Heart left ventricle (tissue), 16 donors: Measurements from ENCODE around the gene KCTD11. TPM values are rescaled to one million over a fixed set of nuclear protein-coding genes. Genes with fewer than 3 reads are reported as not detected.
"Not testable (repeated sequence)": the region's sequence is repeated elsewhere in the genome, so short reads cannot be mapped to it uniquely, and the experiment has no call there.

Experiments used
- ATAC-seq, 4 donors: fragments of 200-7000 bp; cut with Tn5 transposase; one replicate each; pipeline ENCODE4 v1.9.1; 2020 to 2022; ENCODE audit warnings: moderate library complexity in 4 of 4, mild to moderate bottlenecking in 3 of 4, moderate number of reproducible peaks in 1 of 4
- DNase-seq, 5 donors: peaks; one replicate each; pipeline ENCODE4 v3.0.0-alpha.2; 2020
- H3K27ac ChIP-seq, 12 donors: fragments of 200-600 bp; sonication (generic) in 4 of 12; one replicate each; pipeline versions ENCODE4 v1.5.0 to v1.8.0; 2016 to 2022; ENCODE audit warnings: mild to moderate bottlenecking in 2 of 12
- H3K27me3 ChIP-seq, 9 donors: fragments of 200-600 bp; sonication (generic) in 2 of 9; one replicate each; pipeline versions ENCODE4 v1.5.1 to v1.8.0; 2016 to 2022; ENCODE audit warnings: mild to moderate bottlenecking in 3 of 9
- H3K36me3 ChIP-seq, 9 donors: fragments of 200-600 bp; sonication (generic) in 2 of 9; one replicate each; pipeline versions ENCODE4 v1.5.0 to v1.8.0; 2018 to 2022; ENCODE audit warnings: mild to moderate bottlenecking in 2 of 9
- H3K4me1 ChIP-seq, 12 donors: fragments of 200-600 bp; sonication (generic) in 4 of 12; one replicate each; pipeline versions ENCODE4 v1.5.0 to v1.8.0; 2016 to 2022; ENCODE audit warnings: mild to moderate bottlenecking in 3 of 12
- H3K4me3 ChIP-seq, 12 donors: fragments of 200-600 bp; sonication (generic) in 4 of 12; one replicate each; pipeline versions ENCODE4 v1.5.0 to v1.8.0; 2017 to 2022; ENCODE audit warnings: mild to moderate bottlenecking in 9 of 12, moderate library complexity in 4 of 12
- H3K9me3 ChIP-seq, 12 donors: fragments of 200-600 bp; sonication (generic) in 4 of 12; one replicate each; pipeline versions ENCODE4 v1.5.0 to v1.8.0; 2016 to 2022; ENCODE audit warnings: mild to moderate bottlenecking in 1 of 12
- POLR2A ChIP-seq, 2 donors: fragments of 450-650 bp; IDR thresholded peaks; one replicate each; pipeline ENCODE4 v1.6.1; 2017; ENCODE audit warnings: antibody characterized with exemption in 2 of 2, mild to moderate bottlenecking in 2 of 2, moderate library complexity in 2 of 2
- WGBS, 4 donors: extraction: QIAGEN DNeasy Blood & Tissue Kit in 2 of 4; methylation state at CpG; one replicate each; pipeline versions ENCODE4 v1.1.5 to v1.1.7; 2013 to 2018; 5-methylcytosine and 5-hydroxymethylcytosine counted together
- intact Hi-C, 10 donors: fragments of 100-400 bp; cut with DNase I; formaldehyde crosslinking; loops; one replicate each; pipeline versions ENCODE4 v1.11.1 to v1.14.2; 2022
- polyA plus RNA-seq, 2 donors: library from polyadenylated mRNA; stranded (reverse); fragments of 200-250 nt; gene quantifications; one replicate each; pipeline ENCODE4 v1.2.3, GENCODE V29; 2013
- total RNA-seq, 9 donors: library from RNA; depleted of rRNA in 2 of 9; stranded (reverse); fragments of >200 nt in 2 of 9; fragmentation: NEBNext Ultra II Directional in 3 of 9; extraction: Animal tissue kit (Norgen Biotek cat#: 25700) in 3 of 9; gene quantifications; one replicate each; pipeline versions ENCODE4 v1.1.0 to v1.2.4, GENCODE V29; 2016 to 2023
- TF ChIP-seq, protein P1 (sequence below), 12 donors: fragments of 200-600 bp; sonication (generic) in 4 of 12; IDR thresholded peaks; one replicate each; pipeline versions ENCODE4 v1.5.0 to v1.8.0; 2018 to 2022; ENCODE audit warnings: antibody characterized with exemption in 12 of 12, mild to moderate bottlenecking in 5 of 12
- donor health status: ischemic (EF 13 %, LVEDD 7.1; RV severe dilation, severe dysfunction).
- donor health status: healthy with polysubstance abuse.
- donor health status: DM: no; HTN: yes; CAD: no.
- donor health status: DM: no; HTN: no; CAD: no.
- donor health status: ischemic (EF 25% LVEDD 6.9; RV normal size, moderate dysfunction).
- donor health status: ischemic (EF 25% LVEDD 5.7; RV mildly dilated, moderate dysfunction).
- donor health status: healthy.
- donor health status: DM: yes; HTN: yes; CAD: no.
- donor health status: ischemic (EF 35%, LVEDD 5.7; RV mildly dilated, moderate dysfunction).
- donor health status: nonischemic (EF 11% LVEDD 7.7; RV severe dilation, severe dysfunction).
- donor health status: DM: yes; HTN: yes; CAD: no.
- donor health status: PGD.
- donor health status: ischemic (EF 29% LVEDD 5.4; RV normal size, mild dysfunction).
- donor health status: nonischemic (EF 23%, LVEDD 6.1; RV moderate dilation, normal function).

Gene KCTD11
- total and polyA plus RNA-seq, 11 donors = 3.4 to 9.6 (median 6.4) TPM

DNA sequence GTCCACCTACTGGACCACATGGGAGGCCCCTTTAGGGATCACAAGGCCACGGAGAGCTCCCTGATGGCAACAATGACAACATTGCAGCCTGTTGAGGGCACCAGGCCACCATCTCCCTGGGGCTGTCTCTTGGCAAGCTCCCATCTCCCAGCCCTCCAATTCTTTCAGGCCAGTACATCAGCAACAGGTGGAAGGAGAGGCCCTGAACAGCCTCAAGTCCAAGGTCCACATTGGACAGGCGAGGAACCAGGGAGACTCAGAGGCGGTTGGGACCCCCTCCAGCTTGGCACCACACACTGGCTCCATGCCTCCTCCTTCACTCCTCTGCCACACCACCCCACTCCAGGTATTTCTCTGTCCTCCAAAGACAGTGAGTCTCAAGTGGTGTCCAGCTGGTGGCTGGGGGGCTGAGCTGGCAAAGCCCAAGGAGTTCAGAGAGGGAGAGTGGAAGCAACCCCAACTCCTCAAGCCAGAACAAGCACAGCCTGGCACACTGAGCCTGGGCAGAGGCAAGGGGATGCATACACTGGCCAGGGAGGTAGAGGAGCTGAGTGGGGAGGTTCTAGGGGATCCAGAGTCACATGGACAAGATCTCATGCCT is 16.9 kb upstream of the KCTD11 start:
- intact Hi-C loops = no loop called here
- peaks cover 0 to 38% (median 6%) of the 10 kb centered on the region in 12 donors for H3K4me1 ChIP-seq
- TF ChIP-seq, protein P1, sequence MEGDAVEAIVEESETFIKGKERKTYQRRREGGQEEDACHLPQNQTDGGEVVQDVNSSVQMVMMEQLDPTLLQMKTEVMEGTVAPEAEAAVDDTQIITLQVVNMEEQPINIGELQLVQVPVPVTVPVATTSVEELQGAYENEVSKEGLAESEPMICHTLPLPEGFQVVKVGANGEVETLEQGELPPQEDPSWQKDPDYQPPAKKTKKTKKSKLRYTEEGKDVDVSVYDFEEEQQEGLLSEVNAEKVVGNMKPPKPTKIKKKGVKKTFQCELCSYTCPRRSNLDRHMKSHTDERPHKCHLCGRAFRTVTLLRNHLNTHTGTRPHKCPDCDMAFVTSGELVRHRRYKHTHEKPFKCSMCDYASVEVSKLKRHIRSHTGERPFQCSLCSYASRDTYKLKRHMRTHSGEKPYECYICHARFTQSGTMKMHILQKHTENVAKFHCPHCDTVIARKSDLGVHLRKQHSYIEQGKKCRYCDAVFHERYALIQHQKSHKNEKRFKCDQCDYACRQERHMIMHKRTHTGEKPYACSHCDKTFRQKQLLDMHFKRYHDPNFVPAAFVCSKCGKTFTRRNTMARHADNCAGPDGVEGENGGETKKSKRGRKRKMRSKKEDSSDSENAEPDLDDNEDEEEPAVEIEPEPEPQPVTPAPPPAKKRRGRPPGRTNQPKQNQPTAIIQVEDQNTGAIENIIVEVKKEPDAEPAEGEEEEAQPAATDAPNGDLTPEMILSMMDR (IDR thresholded peaks at IDR 0.05) = no peak
- no peak for TF ChIP-seq POLR2A (IDR thresholded peaks at IDR 0.05)
- DNase-seq = no peak
- no peak overlapping the region for H3K4me3 ChIP-seq
- ATAC-seq = no peak
- H3K27me3 ChIP-seq = peaks cover 0 to 47% (median 5%) of the 10 kb centered on the region in 9 donors
- H3K27ac ChIP-seq = no peak overlapping the region
- no peaks in the 10 kb centered on the region for H3K36me3 ChIP-seq
- WGBS, 4 donors = 81 to 91% (median 89%) methylated on average over 3 of the region's 3 CpGs
- H3K9me3 ChIP-seq = no peaks in the 10 kb centered on the region

DNA sequence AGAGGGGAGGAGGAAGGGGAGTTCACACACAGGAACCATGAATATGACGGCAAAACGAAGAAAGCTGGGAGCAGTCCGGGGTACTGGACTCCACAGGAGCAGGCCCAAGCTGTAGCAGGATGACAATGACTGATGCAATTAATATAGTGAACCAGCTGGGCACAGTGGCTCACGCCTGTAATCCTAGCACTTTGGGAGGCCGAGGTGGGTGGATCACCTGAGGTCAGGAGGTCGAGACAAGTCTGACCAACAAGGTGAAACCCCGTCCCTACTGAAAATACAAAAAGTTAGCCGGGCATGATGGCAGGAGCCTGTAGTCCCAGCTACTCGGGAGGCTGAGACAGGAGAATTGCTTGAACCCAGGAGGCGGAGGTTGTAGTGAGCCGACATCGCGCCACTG is 16.2 kb upstream of the KCTD11 start:
- ATAC-seq, H3K36me3 ChIP-seq, H3K9me3 ChIP-seq, intact Hi-C loops, DNase-seq: not testable (repeated sequence)
- peaks cover 0 to 31% (median 0%) of the 10 kb centered on the region in 12 donors for H3K4me1 ChIP-seq
- peak overlapping the region in 1 of 12 donors; percentile 82 for H3K27ac ChIP-seq
- 87 to 89% (median 89%) methylated on average over 13 of the region's 13 CpGs for WGBS, 4 donors
- peak overlapping the region in 1 of 12 donors; percentile 63 for H3K4me3 ChIP-seq
- peaks cover 0 to 54% (median 5%) of the 10 kb centered on the region in 9 donors for H3K27me3 ChIP-seq

DNA sequence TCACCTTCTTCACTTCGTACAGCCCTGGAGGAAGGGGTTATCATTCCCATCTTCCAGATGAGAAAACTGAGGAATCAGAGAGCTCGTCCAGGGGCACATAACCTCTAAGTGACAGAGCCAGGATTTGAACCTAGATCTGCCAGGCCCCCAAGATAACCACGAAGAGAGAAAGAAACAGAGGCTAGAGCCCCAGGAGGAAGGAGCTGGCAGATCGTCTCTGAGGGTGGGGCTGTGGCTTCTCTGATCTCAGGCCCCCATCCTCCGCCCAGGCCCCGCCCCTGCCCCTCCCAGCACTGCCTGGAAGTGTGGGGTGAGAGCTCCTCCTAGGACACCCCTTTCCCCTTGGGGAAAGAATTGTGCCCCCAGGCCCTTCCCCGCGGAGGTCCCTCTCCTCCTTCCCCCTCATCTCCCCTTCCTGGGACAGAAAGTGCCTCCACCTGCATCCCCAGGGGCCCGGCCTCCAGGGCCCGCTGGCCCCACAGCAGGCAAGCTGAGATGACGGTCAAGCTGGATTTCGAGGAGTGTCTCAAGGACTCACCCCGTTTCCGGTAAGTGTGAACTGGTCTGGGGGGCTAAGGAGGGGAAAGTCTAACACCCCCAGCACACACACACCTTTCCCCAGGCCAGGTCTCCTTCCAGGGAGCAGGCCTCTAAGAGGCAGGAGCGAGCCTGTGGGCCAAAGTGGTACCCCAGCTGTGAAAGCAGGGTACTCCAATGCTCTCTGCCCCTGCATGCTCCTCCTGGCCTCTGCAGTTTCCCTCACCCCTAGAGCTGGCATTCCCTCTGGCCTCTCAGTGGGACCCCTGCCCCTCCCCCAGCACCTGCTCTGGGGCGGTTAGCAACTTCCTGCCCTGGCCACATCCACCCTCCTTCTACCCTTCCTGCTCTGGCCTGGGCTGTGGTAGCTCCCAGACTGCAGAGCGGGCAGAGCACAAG is 15.5 kb upstream of the KCTD11 start, which contains the start of gene ACAP1:
Gene ACAP1 (plus strand): TSS at position 290 of the 936 bp plus-strand sequence. CDS start 206 bp downstream, at position 496.
- peak in 1 of 5 donors; percentile 84 for DNase-seq
- WGBS, 4 donors = 46 to 57% (median 51%) methylated on average over 14 to 17 of the region's 17 CpGs

DNA sequence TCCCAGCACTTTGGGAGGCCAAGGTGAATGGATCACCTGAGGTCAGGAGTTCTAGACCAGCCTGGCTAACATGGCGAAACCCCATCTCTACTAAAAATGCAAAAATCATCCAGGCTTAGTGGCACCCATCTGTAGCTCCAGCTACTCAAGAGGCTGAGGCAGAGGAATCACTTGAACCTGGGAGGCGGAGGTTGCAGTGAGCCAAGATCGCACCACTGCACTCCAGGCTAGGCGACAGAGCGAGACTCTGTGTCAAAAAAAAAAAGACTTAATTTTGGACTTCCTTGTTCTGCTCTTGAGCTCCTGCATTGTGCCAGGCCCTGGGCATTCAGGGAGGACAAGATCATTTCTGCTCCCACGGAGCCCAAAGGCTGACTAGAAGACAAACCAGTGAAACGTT is 14.4 kb upstream of the KCTD11 start:
- Histone ChIP-seq H3K27me3 (peaks cover 0 to 67% (median 6%) of the 10 kb centered on the region in 9 donors), H3K27ac (peak overlapping the region in 1 of 12 donors; percentile 82), H3K4me3 (peak overlapping the region in 1 of 12 donors; percentile 63), H3K4me1 (peaks cover 0 to 24% (median 0%) of the 10 kb centered on the region in 12 donors)
- 77 to 87% (median 82%) methylated on average over 7 of the region's 7 CpGs for WGBS, 4 donors
- H3K36me3 ChIP-seq, H3K9me3 ChIP-seq, DNase-seq, ATAC-seq, intact Hi-C loops: not testable (repeated sequence)

More for the DNA sequence above, 15.5 kb upstream of the KCTD11 start, which contains the start of gene ACAP1:
- Histone ChIP-seq H3K27ac (peak within 1 kb of the TSS in 1 of 12 donors; percentile 82), H3K36me3 (no peaks in the 10 kb centered on the region), H3K4me1 (peaks cover 0 to 31% (median 0%) of the 10 kb centered on the region in 12 donors), H3K27me3 (peaks cover 0 to 59% (median 5%) of the 10 kb centered on the region in 9 donors), H3K9me3 (no peaks in the 10 kb centered on the region), H3K4me3 (peak within 1 kb of the TSS in 5 of 12 donors; percentile 9 to 63 (median 12))
- no peak for TF ChIP-seq POLR2A (IDR thresholded peaks at IDR 0.05)
- TF ChIP-seq, protein P1 (IDR thresholded peaks at IDR 0.05) = no peak
- ATAC-seq = peak in 3 of 4 donors; percentile 23 to 67 (median 57)
- intact Hi-C loops = no loop called here
